IMR-90 (cell line): Measurements from ENCODE around the gene RALGAPB. TPM values are rescaled to one million over a fixed set of nuclear protein-coding genes. Genes with fewer than 3 reads are reported as not detected.

Source experiments
- ATAC-seq: fragments of 200-7000 bp; cut with Tn5 transposase; 2 replicates; pipeline ENCODE4 v1.9.1; 2020; ENCODE audit warnings: low read depth, mild to moderate bottlenecking, moderate library complexity
- BruUV-seq: library from RNA; stranded (reverse); fragments of 400-500 nt; replicated peaks from 2 replicates; lab custom pipeline; 2021; lab: Mats Ljungman, UMichigan
- CTCF ChIA-PET: fragments of 300-600 bp; formaldehyde crosslinking; extraction: SDS; loops from one replicate; lab custom pipeline; 2021; ENCODE audit warnings: antibody characterized with exemption; lab: Yijun Ruan, JAX
- POLR2A ChIA-PET: fragments of 300-600 bp; sonication (Branson Sonifier 250); formaldehyde crosslinking; loops from one replicate; lab custom pipeline; 2022; ENCODE audit warnings: antibody characterized with exemption; ENCODE audit not compliant: unreplicated experiment; lab: Charles Lee
- DNase-seq: peaks from one replicate; pipeline ENCODE4 v3.0.0; 2013
- H2AFZ ChIP-seq: replicated peaks from 2 replicates; pipeline ENCODE3; 2013; ENCODE audit warnings: low read length, mild to moderate bottlenecking; ENCODE audit not compliant: poor library complexity
- H2AK5ac ChIP-seq: 2 replicates; pipeline ENCODE4 v1.6.1; 2013; ENCODE audit warnings: low read depth, low read length, inconsistent platforms
- H2AK9ac ChIP-seq: replicated peaks from 2 replicates; pipeline ENCODE3; 2013; ENCODE audit warnings: mild to moderate bottlenecking, low read depth, low read length, moderate library complexity; ENCODE audit not compliant: poor library complexity
- H2BK120ac ChIP-seq: 2 replicates; pipeline ENCODE4 v1.6.1; 2013; ENCODE audit warnings: low read depth, low read length, inconsistent platforms
- H2BK15ac ChIP-seq: 3 replicates; pipeline ENCODE4 v1.6.1; 2013; ENCODE audit warnings: low read depth, low read length, inconsistent platforms
- H2BK20ac ChIP-seq: 2 replicates; pipeline ENCODE4 v1.6.1; 2013; ENCODE audit warnings: low read depth, mild to moderate bottlenecking, inconsistent platforms, low read length, moderate library complexity
- H2BK5ac ChIP-seq: 2 replicates; pipeline ENCODE4 v1.6.1; 2013; ENCODE audit warnings: mild to moderate bottlenecking, low read depth, low read length, inconsistent platforms; ENCODE audit not compliant: poor library complexity, severe bottlenecking
- H3K14ac ChIP-seq: replicated peaks from 2 replicates; pipeline ENCODE4 v1.6.1; 2013; ENCODE audit warnings: low read depth, low read length, inconsistent platforms
- H3K18ac ChIP-seq: 2 replicates; pipeline ENCODE4 v1.6.1; 2013; ENCODE audit warnings: low read depth, low read length, control low read depth
- H3K23ac ChIP-seq: 2 replicates; pipeline ENCODE4 v1.6.1; 2013; ENCODE audit warnings: low read depth, low read length, inconsistent platforms
- H3K27ac ChIP-seq: 2 replicates; pipeline ENCODE4 v1.5.1; 2013; ENCODE audit warnings: mild to moderate bottlenecking, control low read depth, low read length; ENCODE audit not compliant: insufficient read depth
- H3K27me3 ChIP-seq: 2 replicates; pipeline ENCODE4 v1.6.1; 2013; ENCODE audit warnings: low read length; ENCODE audit not compliant: control insufficient read depth, insufficient read depth
- H3K36me3 ChIP-seq: 2 replicates; pipeline ENCODE4 v1.6.1; 2013; ENCODE audit warnings: low read length, mixed read lengths; ENCODE audit not compliant: control insufficient read depth, insufficient read depth
- H3K4ac ChIP-seq: 2 replicates; pipeline ENCODE4 v1.6.1; 2013; ENCODE audit warnings: low read depth, low read length, inconsistent platforms
- H3K4me1 ChIP-seq: 2 replicates; pipeline ENCODE4 v1.6.1; 2013; ENCODE audit warnings: low read length, mixed read lengths; ENCODE audit not compliant: control insufficient read depth, insufficient read depth
- H3K4me2 ChIP-seq: 2 replicates; pipeline ENCODE4 v1.6.1; 2013; ENCODE audit warnings: low read depth, mild to moderate bottlenecking, control low read depth, low read length, moderate library complexity
- H3K4me3 ChIP-seq: 2 replicates; pipeline ENCODE4 v1.5.1; 2013; ENCODE audit warnings: low read depth, mild to moderate bottlenecking, control low read depth, low read length, moderate library complexity; ENCODE audit not compliant: insufficient read depth
- H3K56ac ChIP-seq: 2 replicates; pipeline ENCODE4 v1.6.1; 2013; ENCODE audit warnings: low read length, inconsistent platforms; ENCODE audit not compliant: insufficient read depth; ENCODE audit errors: extremely low read depth
- H3K79me1 ChIP-seq, 2 experiments: 2 replicates each; pipeline ENCODE4 v1.6.1; 2013; ENCODE audit warnings: low read length in 2 of 2, inconsistent platforms in 1 of 2, low read depth in 1 of 2
- H3K9ac ChIP-seq: 2 replicates; pipeline ENCODE4 v1.6.1; 2013; ENCODE audit warnings: low read depth, low read length, control low read depth
- H3K9me1 ChIP-seq: 2 replicates; pipeline ENCODE4 v1.6.1; 2013; ENCODE audit warnings: low read length, inconsistent platforms; ENCODE audit not compliant: insufficient read depth
- H3K9me3 ChIP-seq: 2 replicates; pipeline ENCODE4 v1.6.1; 2013; ENCODE audit warnings: low read length; ENCODE audit not compliant: control insufficient read depth, insufficient read depth
- H4K20me1 ChIP-seq: 2 replicates; pipeline ENCODE4 v1.6.1; 2013; ENCODE audit warnings: low read length, inconsistent platforms; ENCODE audit not compliant: insufficient read depth
- H4K5ac ChIP-seq: 2 replicates; pipeline ENCODE4 v1.6.1; 2013; ENCODE audit warnings: mild to moderate bottlenecking, low read depth, low read length, control low read depth
- H4K8ac ChIP-seq, 2 experiments: 2 replicates each; pipeline ENCODE4 v1.6.1; 2013; ENCODE audit warnings: low read depth in 2 of 2, low read length in 2 of 2, control low read depth in 1 of 2, inconsistent platforms in 1 of 2
- H4K91ac ChIP-seq: 2 replicates; pipeline ENCODE4 v1.6.1; 2013; ENCODE audit warnings: low read depth, low read length, inconsistent platforms; ENCODE audit not compliant: insufficient read depth
- CTCF ChIP-seq: conservative IDR thresholded peaks from 2 replicates; pipeline ENCODE4 v1.5.1; 2012; ENCODE audit warnings: mild to moderate bottlenecking, low read depth, low read length, improper control_type of control experiment
- FOS ChIP-seq: fragments of 150-350 bp; IDR thresholded peaks from 2 replicates; pipeline ENCODE4 v1.6.1; 2016; ENCODE audit warnings: low read depth, low read length
- MXI1 ChIP-seq: IDR thresholded peaks from 2 replicates; pipeline ENCODE4 v1.6.1; 2012; ENCODE audit warnings: low read depth, mild to moderate bottlenecking, low read length, moderate library complexity, borderline replicate concordance
- NFE2L2 ChIP-seq: fragments of 150-350 bp; IDR thresholded peaks from 2 replicates; pipeline ENCODE4 v1.6.1; 2016; ENCODE audit warnings: low read depth, mild to moderate bottlenecking, low read length
- POLR2A ChIP-seq: IDR thresholded peaks from 2 replicates; pipeline ENCODE4 v1.6.1; 2012; ENCODE audit warnings: mild to moderate bottlenecking, low read depth, low read length
- RCOR1 ChIP-seq: IDR thresholded peaks from 2 replicates; pipeline ENCODE4 v1.6.1; 2012; ENCODE audit warnings: mild to moderate bottlenecking, low read length, improper control_type of control experiment; ENCODE audit not compliant: insufficient replicate concordance
- USF2 ChIP-seq: fragments of 150-350 bp; IDR thresholded peaks from 2 replicates; pipeline ENCODE4 v1.6.1; 2017; ENCODE audit warnings: mild to moderate bottlenecking, antibody characterized with exemption, low read length, low read depth
- WGBS, 2 experiments: methylation state at CpG; one replicate each; pipeline versions ENCODE4 v1.1.5 to v1.1.7; 2013; ENCODE audit warnings: missing lambda C conversion rate in 2 of 2; ENCODE audit not compliant: insufficient read length in 1 of 2; ENCODE audit errors: extremely low coverage in 2 of 2; 5-methylcytosine and 5-hydroxymethylcytosine counted together
- dilution Hi-C: fragments of 300-500 bp; cut with HindIII; formaldehyde crosslinking; loops from one replicate; pipeline ENCODE4 v1.14.3; 2018; ENCODE audit warnings: low sequenced_read_pairs; ENCODE audit not compliant: unreplicated experiment
- in situ Hi-C: fragments of 300-500 bp; cut with MboI; formaldehyde crosslinking; loops from 3 replicates; pipeline ENCODE4 v1.14.3; 2019; ENCODE audit warnings: low sequenced_read_pairs, inconsistent platforms, mixed read lengths
- intact Hi-C: fragments of 100-400 bp; cut with micrococcal nuclease; formaldehyde crosslinking; loops from 2 replicates; pipeline ENCODE4 v1.10.0; 2022
- polyA plus RNA-seq, 3 experiments: library from polyadenylated mRNA; depleted of rRNA; stranded (reverse); fragments of >200 nt; gene quantifications; 2 replicates each; pipeline ENCODE4 v1.2.3, GENCODE V29; 2012; ENCODE audit warnings: low replicate concordance in 1 of 3
- total RNA-seq: library from RNA; depleted of rRNA; stranded (reverse); fragments of >200 nt; gene quantifications from 2 replicates; pipeline ENCODE4 v1.2.3, GENCODE V29; 2012

RALGAPB gene
- total and polyA plus RNA-seq, 2 of the 4 experiments (the other 2 are of a cell fraction), result 12.7 to 30.3 TPM

DNA sequence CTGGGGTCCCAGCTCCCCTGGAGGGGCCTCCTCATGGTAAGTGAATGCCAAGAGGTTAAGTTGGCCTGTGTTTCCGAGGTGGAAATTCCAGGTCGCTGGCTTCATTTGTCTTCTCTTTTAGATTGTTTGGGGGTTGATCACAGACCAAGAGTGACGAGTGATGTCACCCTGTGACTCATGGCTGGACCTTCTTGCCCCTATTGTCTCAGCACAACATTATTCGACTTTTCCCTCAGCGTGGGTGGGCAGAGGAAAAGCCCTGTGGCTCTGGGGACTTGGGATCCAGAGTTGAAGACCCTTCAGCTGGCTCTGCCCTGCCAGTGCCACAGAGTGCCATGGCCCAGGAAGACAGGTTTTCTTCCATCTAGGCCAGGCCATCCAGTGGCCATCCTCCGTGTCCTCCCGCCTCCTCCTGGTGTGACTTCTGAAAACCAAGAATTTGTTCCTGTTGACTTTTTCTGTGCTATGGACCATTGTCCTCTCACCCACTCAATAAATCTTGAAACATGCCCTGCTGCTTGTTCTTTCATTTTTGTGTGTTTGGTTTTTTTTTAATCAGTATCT is 22.1 kb upstream of the RALGAPB start:
- Histone ChIP-seq H2AK5ac (no peak overlapping the region), H3K27me3 (no peaks in the 10 kb centered on the region), H4K8ac (no peak overlapping the region), H3K18ac (no peak overlapping the region), H3K36me3 (peaks cover 27% of the 10 kb centered on the region), H3K4me2 (no peak overlapping the region), H3K4ac (no peak overlapping the region), H3K9ac (no peak overlapping the region), H2BK15ac (no peak overlapping the region), H3K23ac (no peak overlapping the region), H3K4me3 (no peak overlapping the region), H3K9me3 (no peaks in the 10 kb centered on the region), H4K5ac (no peak overlapping the region), H3K79me1 (peaks cover 8 to 49% of the 10 kb centered on the region in 2 experiments; a peak in 3 of 4 replicates), H2BK120ac (no peak overlapping the region), H4K91ac (no peak overlapping the region), H2AK9ac (no peak overlapping the region), H3K4me1 (peaks cover 8% of the 10 kb centered on the region), H3K14ac (no peak overlapping the region), H4K20me1 (no peaks in the 10 kb centered on the region), H3K9me1 (peaks cover 21% of the 10 kb centered on the region), H2BK5ac (no peak overlapping the region), H3K27ac (no peak overlapping the region), H2AFZ (peak overlapping the region; percentile 33), H2BK20ac (no peak overlapping the region), H3K56ac (no peak overlapping the region)
- in situ Hi-C loops, result loop anchor here (25.0 kb wide), 1 partner anchor 287 kb away; the partner anchor contains the start of gene ACTR5
- ChIA-PET CTCF (no interaction called here), POLR2A (no interaction called here)
- peak; percentile 49 for DNase-seq
- 90% methylated on average over 2 of the region's 7 CpGs; no CpG with 5 or more reads in 1 of the 2 experiments for WGBS, 2 experiments
- dilution Hi-C loops, result no loop called here
- no peak for ATAC-seq
- intact Hi-C loops, result no loop called here
- TF ChIP-seq USF2 (no peak), NFE2L2 (no peak), POLR2A (no peak), MXI1 (no peak), FOS (peak; percentile 27; the same call in 1 of the 2 replicates), CTCF (no peak), RCOR1 (no peak)
- no TSS peak for BruUV-seq
